Sigmoid colon (tissue), 4 donors: ENCODE data around the gene EPAS1.

Experiments used
- POLR2A ChIP-seq, 2 donors: fragments of 450-650 bp; IDR thresholded peaks; one replicate each; pipeline ENCODE4 v1.6.1; 2016; ENCODE audit warnings: antibody characterized with exemption in 2 of 2, mild to moderate bottlenecking in 2 of 2, moderate library complexity in 2 of 2
- POLR2AphosphoS5 ChIP-seq, 4 donors: sonication (generic); formaldehyde crosslinking; IDR thresholded peaks; one replicate each; pipeline ENCODE4 v1.6.1; 2017; ENCODE audit warnings: antibody characterized with exemption in 4 of 4
- TF ChIP-seq, protein P1 (sequence below), 4 experiments: fragments of 450-650 bp in 3 of 4; fragments of 200-600 bp in 1 of 4; IDR thresholded peaks; one replicate each; pipeline ENCODE4 v1.5.1; 2016 to 2019; ENCODE audit warnings: antibody characterized with exemption in 4 of 4, mild to moderate bottlenecking in 3 of 4, moderate library complexity in 2 of 4

- no peak for TF ChIP-seq POLR2A (IDR thresholded peaks at IDR 0.05)
- TF ChIP-seq, protein P1, sequence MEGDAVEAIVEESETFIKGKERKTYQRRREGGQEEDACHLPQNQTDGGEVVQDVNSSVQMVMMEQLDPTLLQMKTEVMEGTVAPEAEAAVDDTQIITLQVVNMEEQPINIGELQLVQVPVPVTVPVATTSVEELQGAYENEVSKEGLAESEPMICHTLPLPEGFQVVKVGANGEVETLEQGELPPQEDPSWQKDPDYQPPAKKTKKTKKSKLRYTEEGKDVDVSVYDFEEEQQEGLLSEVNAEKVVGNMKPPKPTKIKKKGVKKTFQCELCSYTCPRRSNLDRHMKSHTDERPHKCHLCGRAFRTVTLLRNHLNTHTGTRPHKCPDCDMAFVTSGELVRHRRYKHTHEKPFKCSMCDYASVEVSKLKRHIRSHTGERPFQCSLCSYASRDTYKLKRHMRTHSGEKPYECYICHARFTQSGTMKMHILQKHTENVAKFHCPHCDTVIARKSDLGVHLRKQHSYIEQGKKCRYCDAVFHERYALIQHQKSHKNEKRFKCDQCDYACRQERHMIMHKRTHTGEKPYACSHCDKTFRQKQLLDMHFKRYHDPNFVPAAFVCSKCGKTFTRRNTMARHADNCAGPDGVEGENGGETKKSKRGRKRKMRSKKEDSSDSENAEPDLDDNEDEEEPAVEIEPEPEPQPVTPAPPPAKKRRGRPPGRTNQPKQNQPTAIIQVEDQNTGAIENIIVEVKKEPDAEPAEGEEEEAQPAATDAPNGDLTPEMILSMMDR (IDR thresholded peaks at IDR 0.05) = no peak
- no peak for TF ChIP-seq POLR2AphosphoS5 (IDR thresholded peaks at IDR 0.05)
Measured at GRCh38 chr2:46411245-46411641, 114.0 kb downstream of the EPAS1 start.
